H1 (cell line): ENCODE measurements around the gene PHC2. TPM values are rescaled to one million over a fixed set of nuclear protein-coding genes. Genes with fewer than 3 reads are reported as not detected.

ENCODE experiments used
- CTCF ChIA-PET: fragments of 300-600 bp; sonication (Branson Sonifier 250); formaldehyde crosslinking; loops from one replicate; lab custom pipeline; 2021; ENCODE audit not compliant: partially characterized antibody; lab: Charles Lee
- POLR2A ChIA-PET: fragments of 300-600 bp; sonication (Branson Sonifier 250); formaldehyde crosslinking; loops from one replicate; lab custom pipeline; 2021; ENCODE audit warnings: inconsistent platforms; ENCODE audit not compliant: partially characterized antibody; lab: Charles Lee
- DNase-seq, 2 experiments: peaks; one replicate each; pipeline versions ENCODE4 v3.0.0 to v3.0.0-alpha.2; 2010 to 2022; ENCODE audit warnings: low spot score in 2 of 2, low read depth in 1 of 2, mixed read lengths in 1 of 2
- FAIRE-seq: peaks from 2 replicates; lab custom pipeline; 2011; peaks lifted over from hg19 to GRCh38; lab: Jason Lieb, UNC
- H2AFZ ChIP-seq: 2 replicates; pipeline ENCODE4 v1.8.1; 2012; ENCODE audit warnings: low read length, inconsistent platforms
- H2AK5ac ChIP-seq: 2 replicates; pipeline ENCODE4 v1.6.1; 2013; ENCODE audit warnings: low read depth, low read length
- H2BK120ac ChIP-seq: replicated peaks from 2 replicates; pipeline ENCODE3; 2013; ENCODE audit warnings: low read depth, low read length, inconsistent platforms
- H2BK12ac ChIP-seq: 2 replicates; pipeline ENCODE4 v1.6.1; 2013; ENCODE audit warnings: low read depth, low read length
- H2BK15ac ChIP-seq: 2 replicates; pipeline ENCODE4 v1.6.1; 2013; ENCODE audit warnings: low read length
- H2BK20ac ChIP-seq: 2 replicates; pipeline ENCODE4 v1.6.1; 2013; ENCODE audit warnings: low read length
- H2BK5ac ChIP-seq: 2 replicates; pipeline ENCODE4 v1.6.1; 2013; ENCODE audit warnings: low read depth, low read length
- H3K14ac ChIP-seq: 2 replicates; pipeline ENCODE4 v1.6.1; 2013; ENCODE audit warnings: inconsistent platforms; ENCODE audit not compliant: insufficient read length
- H3K18ac ChIP-seq: 2 replicates; pipeline ENCODE4 v1.6.1; 2013; ENCODE audit warnings: low read length; ENCODE audit errors: extremely low read depth
- H3K23ac ChIP-seq: 2 replicates; pipeline ENCODE4 v1.6.1; 2013; ENCODE audit warnings: inconsistent platforms; ENCODE audit not compliant: insufficient read length
- H3K23me2 ChIP-seq: 2 replicates; pipeline ENCODE4 v1.6.1; 2013; ENCODE audit warnings: low read depth, low read length
- H3K27ac ChIP-seq: 2 replicates; pipeline ENCODE4 v1.6.1; 2011; ENCODE audit warnings: low read depth, low read length, inconsistent platforms
- H3K27me3 ChIP-seq, 4 experiments: replicated peaks in 1 of 4; 1 replicate in 1 of 4; 2 replicates in 3 of 4; pipeline versions ENCODE4 v1.6.1 to v1.8.1; 2011 to 2013; ENCODE audit warnings: low read length in 3 of 4, mild to moderate bottlenecking in 3 of 4, inconsistent platforms in 2 of 4, mixed read lengths in 2 of 4, moderate library complexity in 1 of 4; ENCODE audit not compliant: control insufficient read depth in 3 of 4, insufficient read depth in 3 of 4; ENCODE audit errors: extremely low read depth in 1 of 4
- H3K36me3 ChIP-seq, 4 experiments: 2 replicates each; pipeline versions ENCODE4 v1.6.1 to v1.8.1; 2011 to 2013; ENCODE audit warnings: mild to moderate bottlenecking in 4 of 4, low read length in 3 of 4, moderate library complexity in 2 of 4, control low read depth in 1 of 4, inconsistent platforms in 1 of 4; ENCODE audit not compliant: insufficient read depth in 4 of 4, control insufficient read depth in 2 of 4
- H3K4ac ChIP-seq: replicated peaks from 2 replicates; pipeline ENCODE3; 2013; ENCODE audit warnings: low read length, low read depth, mixed read lengths, inconsistent platforms; ENCODE audit not compliant: insufficient read length
- H3K4me1 ChIP-seq, 4 experiments: replicated peaks in 1 of 4; 1 replicate in 1 of 4; 2 replicates in 3 of 4; pipeline versions ENCODE4 v1.6.1 to v1.8.1; 2011 to 2013; ENCODE audit warnings: low read length in 3 of 4, inconsistent platforms in 2 of 4, mixed read lengths in 1 of 4; ENCODE audit not compliant: insufficient read depth in 4 of 4, control insufficient read depth in 3 of 4
- H3K4me2 ChIP-seq, 2 experiments: 2 replicates each; pipeline versions ENCODE4 v1.6.1 to v1.8.1; 2011 to 2013; ENCODE audit warnings: low read depth in 2 of 2, low read length in 2 of 2, control low read depth in 1 of 2, inconsistent platforms in 1 of 2, mild to moderate bottlenecking in 1 of 2; ENCODE audit not compliant: insufficient read depth in 1 of 2
- H3K4me3 ChIP-seq, 4 experiments: fragments of 200-600, 300-600 bp in 1 of 4; sonication (generic), shearing (Covaris generic), sonication (Bioruptor Twin) in 1 of 4; 2 replicates each; pipeline versions ENCODE4 v1.5.1 to v1.8.1; 2011 to 2016; ENCODE audit warnings: low read length in 4 of 4, low read depth in 3 of 4, control low read depth in 2 of 4, inconsistent platforms in 2 of 4, mild to moderate bottlenecking in 2 of 4, mixed read lengths in 1 of 4, moderate library complexity in 1 of 4; ENCODE audit not compliant: insufficient read depth in 2 of 4; ENCODE audit errors: extremely low read depth in 1 of 4
- H3K56ac ChIP-seq: replicated peaks from 2 replicates; pipeline ENCODE3; 2013; ENCODE audit warnings: low read depth, mild to moderate bottlenecking, mixed read lengths, low read length, inconsistent platforms; ENCODE audit not compliant: insufficient read length
- H3K79me1 ChIP-seq: 2 replicates; pipeline ENCODE4 v1.6.1; 2013; ENCODE audit warnings: low read depth, low read length, control low read depth
- H3K79me2 ChIP-seq, 2 experiments: 2 replicates each; pipeline versions ENCODE4 v1.6.1 to v1.8.1; 2012 to 2013; ENCODE audit warnings: low read length in 2 of 2, mild to moderate bottlenecking in 2 of 2, inconsistent platforms in 1 of 2; ENCODE audit not compliant: insufficient read depth in 2 of 2, control insufficient read depth in 1 of 2
- H3K9ac ChIP-seq, 4 experiments: replicated peaks in 1 of 4; 1 replicate in 1 of 4; 2 replicates in 3 of 4; pipeline versions ENCODE4 v1.6.1 to v1.8.1; 2011 to 2013; ENCODE audit warnings: low read depth in 3 of 4, low read length in 3 of 4, control low read depth in 2 of 4, mild to moderate bottlenecking in 2 of 4, moderate library complexity in 2 of 4, inconsistent platforms in 1 of 4; ENCODE audit errors: extremely low read depth in 1 of 4
- H3K9me3 ChIP-seq, 2 experiments: 2 replicates each; pipeline versions ENCODE4 v1.6.1 to v1.8.1; 2012 to 2013; ENCODE audit warnings: mild to moderate bottlenecking in 2 of 2, moderate library complexity in 2 of 2, control low read depth in 1 of 2, inconsistent platforms in 1 of 2, low read depth in 1 of 2, low read length in 1 of 2, mixed read lengths in 1 of 2; ENCODE audit not compliant: insufficient read depth in 2 of 2
- H4K20me1 ChIP-seq, 2 experiments: replicated peaks in 1 of 2; 2 replicates each; pipeline versions ENCODE3 to v1.8.1; 2011 to 2013; ENCODE audit warnings: inconsistent platforms in 2 of 2, low read length in 2 of 2, mild to moderate bottlenecking in 1 of 2; ENCODE audit not compliant: insufficient read depth in 2 of 2, control insufficient read depth in 1 of 2
- H4K5ac ChIP-seq: 2 replicates; pipeline ENCODE4 v1.6.1; 2013; ENCODE audit warnings: low read length, low read depth, mixed read lengths, inconsistent platforms; ENCODE audit not compliant: insufficient read length
- H4K8ac ChIP-seq: 2 replicates; pipeline ENCODE4 v1.8.0; 2013; ENCODE audit warnings: mild to moderate bottlenecking, moderate library complexity, low read length, inconsistent platforms; ENCODE audit not compliant: insufficient read depth; ENCODE audit errors: extremely low read depth
- H4K91ac ChIP-seq: replicated peaks from 2 replicates; pipeline ENCODE3; 2013; ENCODE audit warnings: low read length, mixed read lengths, inconsistent platforms; ENCODE audit not compliant: insufficient read length
- CBX5 ChIP-seq: fragments of 300-800, 300-1000 bp; sonication (generic); IDR thresholded peaks from 2 replicates; pipeline ENCODE4 v1.7.1; 2016; ENCODE audit warnings: antibody characterized with exemption, low read length, low read depth
- CEBPB ChIP-seq: IDR thresholded peaks from 2 replicates; pipeline ENCODE4 v1.6.1; 2012; ENCODE audit warnings: low read depth, low read length
- GABPA ChIP-seq: IDR thresholded peaks from 2 replicates; pipeline ENCODE4 v1.6.1; 2011; ENCODE audit warnings: mild to moderate bottlenecking, low read length, moderate library complexity, borderline replicate concordance; ENCODE audit not compliant: insufficient read depth
- KDM5A ChIP-seq: fragments of 200-600 bp; IDR thresholded peaks from 2 replicates; pipeline ENCODE4 v1.7.1; 2012; ENCODE audit warnings: mild to moderate bottlenecking, low read length, inconsistent platforms, mixed read lengths
- NANOG ChIP-seq: IDR thresholded peaks from 2 replicates; pipeline ENCODE4 v1.6.1; 2011; ENCODE audit warnings: low read length, low read depth, mild to moderate bottlenecking, inconsistent platforms; ENCODE audit not compliant: insufficient read depth, poor library complexity, severe bottlenecking
- RFX5 ChIP-seq: IDR thresholded peaks from 2 replicates; pipeline ENCODE4 v1.6.1; 2011; ENCODE audit warnings: low read depth, low read length, improper control_type of control experiment, borderline replicate concordance
- SIX5 ChIP-seq: IDR thresholded peaks from 2 replicates; pipeline ENCODE4 v1.6.1; 2011; ENCODE audit warnings: mild to moderate bottlenecking, low read depth, low read length
- TAF1 ChIP-seq: IDR thresholded peaks from 2 replicates; pipeline ENCODE4 v1.6.1; 2011; ENCODE audit warnings: mild to moderate bottlenecking, low read depth, low read length
- TAF7 ChIP-seq: optimal IDR thresholded peaks from 2 replicates; pipeline ENCODE3; 2011; ENCODE audit warnings: low read depth, mild to moderate bottlenecking, inconsistent platforms, low read length, moderate library complexity, borderline replicate concordance
- TBP ChIP-seq: IDR thresholded peaks from 2 replicates; pipeline ENCODE4 v1.6.1; 2011; ENCODE audit warnings: low read depth, low read length, improper control_type of control experiment
- TCF12 ChIP-seq: IDR thresholded peaks from 2 replicates; pipeline ENCODE4 v1.6.1; 2011; ENCODE audit warnings: low read depth, mild to moderate bottlenecking, low read length
- YY1 ChIP-seq: IDR thresholded peaks from 2 replicates; pipeline ENCODE4 v1.6.1; 2011; ENCODE audit warnings: low read depth, mild to moderate bottlenecking, low read length
- WGBS, 2 experiments: shearing (Covaris generic) in 1 of 2; methylation state at CpG; one replicate each; pipeline versions ENCODE4 v1.1.6 to v1.1.7; 2013 to 2015; ENCODE audit warnings: low lambda C conversion rate in 2 of 2, mixed read lengths in 2 of 2, inconsistent platforms in 1 of 2, low coverage in 1 of 2, missing lambda C conversion rate in 1 of 2; ENCODE audit not compliant: insufficient replicate concordance in 2 of 2, insufficient coverage in 1 of 2, insufficient read length in 1 of 2; ENCODE audit errors: extremely low coverage in 1 of 2, missing lambda C conversion rate in 1 of 2; 5-methylcytosine and 5-hydroxymethylcytosine counted together
- polyA plus RNA-seq, 7 experiments: library from polyadenylated mRNA; depleted of rRNA in 3 of 7; stranded (reverse) in 5 of 7; unstranded in 2 of 7; fragments of >200 nt in 5 of 7; fragments of 200-250 nt in 2 of 7; gene quantifications; 1 replicate in 5 of 7; 2 replicates in 1 of 7; 4 replicates in 1 of 7; pipeline versions ENCODE4 v1.2.1 to v1.2.3, GENCODE V29; 2011 to 2013; ENCODE audit warnings: missing spikeins in 2 of 7, mixed read lengths in 2 of 7
- total RNA-seq: library from RNA; stranded (reverse); fragmentation: NEBNext Ultra II Directional; extraction: Animal tissue kit (Norgen Biotek cat#: 25700); gene quantifications from 2 replicates; pipeline ENCODE4 v1.2.1, GENCODE V29; 2021

Gene PHC2
- total and polyA plus RNA-seq, 2 of the 8 experiments (the other 6 are each of a cell fraction or from before 2014, with no cell fraction given), result 5.6 to 14.2 TPM

DNA sequence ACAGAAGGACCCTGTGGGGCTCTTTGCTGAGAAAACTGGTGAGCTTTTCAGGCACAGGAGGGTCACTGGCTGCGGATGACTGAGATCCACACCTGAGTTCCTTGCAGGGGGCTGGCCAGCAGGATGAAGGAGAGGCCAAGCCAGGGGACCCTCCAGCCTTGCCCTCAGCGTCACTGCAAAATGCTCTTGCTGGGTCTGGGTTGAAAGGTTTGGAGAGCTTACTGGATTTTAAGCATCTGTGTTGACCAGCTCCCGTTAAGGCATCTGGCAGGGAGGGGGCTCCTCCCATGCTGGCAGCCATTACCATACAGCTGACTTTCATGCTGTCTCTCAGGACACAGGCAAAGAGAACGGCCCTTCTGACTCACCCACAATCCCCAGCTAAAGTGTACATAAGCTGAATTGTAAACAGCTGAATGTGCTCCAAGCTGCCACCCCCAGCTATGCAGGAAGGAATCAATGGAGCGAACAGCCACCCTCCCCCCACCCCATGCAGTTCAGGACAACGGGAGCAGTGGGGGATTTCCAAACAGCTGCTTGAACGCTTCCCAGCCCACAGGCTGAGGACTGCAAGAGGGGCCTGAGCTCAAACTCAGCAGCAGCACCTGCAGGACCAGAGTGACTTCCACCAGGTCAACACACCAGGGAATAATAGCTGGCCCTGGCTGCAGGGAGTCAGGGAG is 88.7 kb downstream of the PHC2 start:
- Histone ChIP-seq H3K23me2 (no peaks in the 10 kb centered on the region), H4K91ac (no peak overlapping the region), H2BK120ac (no peak overlapping the region), H2AFZ (no peak overlapping the region), H4K8ac (no peak overlapping the region), H3K4ac (no peak overlapping the region), H2BK20ac (no peak overlapping the region), H3K9me3 (no peaks in the 10 kb centered on the region), H3K4me3 (peak overlapping the region in 3 of 4 experiments; percentile 4 to 33 (median 11); a peak in 4 of 8 replicates), H3K18ac (no peak overlapping the region), H4K20me1 (peaks cover 0 to 3% of the 10 kb centered on the region in 2 experiments), H2BK15ac (no peak overlapping the region), H3K14ac (no peak overlapping the region), H3K23ac (no peak overlapping the region), H3K79me1 (no peaks in the 10 kb centered on the region), H3K4me1 (peaks cover 23 to 56% (median 31%) of the 10 kb centered on the region in 4 experiments), H3K27ac (no peak overlapping the region; the same call in 1 of the 2 replicates), H3K9ac (peak overlapping the region in 2 of 4 experiments; percentile 8 to 15; a peak in 1 of 7 replicates), H3K27me3 (peaks cover 3 to 14% (median 10%) of the 10 kb centered on the region in 4 experiments), H3K79me2 (no peaks in the 10 kb centered on the region), H2BK5ac (no peak overlapping the region), H2AK5ac (no peak overlapping the region), H2BK12ac (no peak overlapping the region), H3K56ac (no peak overlapping the region), H3K4me2 (peak overlapping the region; percentile 51 to 66), H4K5ac (no peak overlapping the region), H3K36me3 (no peaks in the 10 kb centered on the region)
- FAIRE-seq, result peak; percentile 84
- peak; percentile 48 to 77 for DNase-seq
- WGBS, 2 experiments, result 14% methylated on average over 7 of the region's 7 CpGs; no CpG with 5 or more reads in 1 of the 2 experiments
- ChIA-PET POLR2A (interaction anchor here (0.6 to 1.5 kb wide), 3 partner anchors 9 to 21 kb away, joined by 3 to 5 read pairs (median 5); no protein-coding TSS in a partner anchor), CTCF (interaction anchor here (0.6 to 4.4 kb wide), 13 partner anchors 10 to 1995 kb away, joined by 3 to 20 read pairs (median 3); partner anchors contain the start of gene A3GALT2)
- no peak for TF ChIP-seq TAF7
- peak; percentile 43; the same call in 1 of the 2 replicates for TF ChIP-seq GABPA
- TF ChIP-seq SIX5, result no peak
- no peak for TF ChIP-seq KDM5A
- no peak for TF ChIP-seq CBX5
- TF ChIP-seq RFX5, result no peak
- peak; percentile 34 for TF ChIP-seq NANOG
- peak; percentile 6; the same call in 1 of the 2 replicates for TF ChIP-seq TBP
- TF ChIP-seq TAF1, result peak; percentile 40; the same call in 1 of the 2 replicates
- peak; percentile 97 for TF ChIP-seq TCF12
- TF ChIP-seq CEBPB, result peak; percentile 6; the same call in 1 of the 2 replicates
- peak; percentile 83 for TF ChIP-seq YY1
